Measurements from ENCODE around the gene UGT2B10. TPM values are rescaled to one million over a fixed set of nuclear protein-coding genes. Genes with fewer than 3 reads are reported as not detected.

UGT2B10 gene
- total and polyA plus RNA-seq, 9 of the 15 experiments (the other 6 are each of a cell fraction or from before 2014, with no cell fraction given), result 0.18 TPM; not detected in 8

DNA sequence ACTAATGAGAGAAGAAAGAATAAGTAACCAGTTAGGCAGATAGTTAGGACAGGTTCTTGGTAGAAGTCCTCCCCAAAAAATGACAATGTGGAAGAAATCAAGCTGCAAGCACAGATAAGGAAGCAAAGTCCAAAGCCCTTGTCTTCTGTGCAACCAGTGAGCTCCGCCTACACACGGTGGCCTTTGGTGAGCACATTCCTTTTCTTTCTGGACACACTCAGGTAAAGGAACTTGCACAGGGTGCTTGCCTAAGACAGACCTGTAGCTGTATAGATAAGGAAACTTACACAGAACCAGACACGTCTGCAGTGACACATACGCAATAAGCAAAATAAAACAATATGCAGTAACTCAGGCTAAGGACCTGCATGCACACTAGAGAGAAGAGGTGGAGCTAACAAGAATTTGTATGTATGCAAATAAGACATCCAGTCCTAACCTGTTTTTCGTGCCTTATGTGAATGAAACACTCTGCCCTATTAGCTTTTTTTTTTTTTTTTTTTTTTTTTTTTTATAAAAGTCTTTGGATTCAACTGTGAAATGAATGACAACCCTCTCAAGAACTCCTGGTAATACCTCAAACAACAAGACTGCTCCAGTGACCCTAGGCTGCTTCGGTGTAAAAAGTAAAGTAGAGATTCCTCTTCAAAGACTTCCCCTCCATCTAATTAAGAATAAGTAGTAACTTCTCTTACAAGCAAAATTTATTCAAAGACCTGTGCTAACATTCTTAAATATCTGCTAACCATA, 48.8 kb downstream of the UGT2B10 start (continued):
- TF ChIP-seq POU5F1 (IDR thresholded peaks at IDR 0.05; ENCODE audit: borderline replicate concordance, low read depth, low read length, partially characterized antibody) (no peak), BHLHE40 (IDR thresholded peaks at IDR 0.05; ENCODE audit: low read length) (peak; percentile 60), JUN (IDR thresholded peaks at IDR 0.05; ENCODE audit: borderline replicate concordance, low read depth, low read length) (peak; percentile 42; the same call in 1 of the 2 replicates), JUN (CRISPR knock-in tag; IDR thresholded peaks at IDR 0.05; ENCODE audit: borderline replicate concordance) (no peak), TAL1 (IDR thresholded peaks at IDR 0.05) (peak; percentile 93), ZNF395 (CRISPR knock-in tag; IDR thresholded peaks at IDR 0.05) (peak; percentile 83), EZH2 (IDR thresholded peaks at IDR 0.05; ENCODE audit: borderline replicate concordance, low read depth, low read length) (no peak), ATF7 (IDR thresholded peaks at IDR 0.05) (peak; percentile 34; the same call in 1 of the 2 replicates), ILF3 (IDR thresholded peaks at IDR 0.05; ENCODE audit: borderline replicate concordance) (no peak), ETS2 (tag; IDR thresholded peaks at IDR 0.05; ENCODE audit: borderline replicate concordance, poor library complexity, severe bottlenecking) (no peak), PHB2 (IDR thresholded peaks at IDR 0.05; ENCODE audit: low read depth) (0 out of 2 replicates have a peak, but pooled peaks have one; percentile 37), KDM1A (IDR thresholded peaks at IDR 0.05) (peak; percentile 56 to 57), ZNF436 (CRISPR knock-in tag; IDR thresholded peaks at IDR 0.05) (no peak), TEAD4 (IDR thresholded peaks at IDR 0.05; ENCODE audit: low read length) (peak; percentile 99), TEAD4 (CRISPR knock-in tag; IDR thresholded peaks at IDR 0.05; ENCODE audit: borderline replicate concordance) (no peak), CHAMP1 (IDR thresholded peaks at IDR 0.05) (peak; percentile 92)
- TF ChIP-seq, protein P1, sequence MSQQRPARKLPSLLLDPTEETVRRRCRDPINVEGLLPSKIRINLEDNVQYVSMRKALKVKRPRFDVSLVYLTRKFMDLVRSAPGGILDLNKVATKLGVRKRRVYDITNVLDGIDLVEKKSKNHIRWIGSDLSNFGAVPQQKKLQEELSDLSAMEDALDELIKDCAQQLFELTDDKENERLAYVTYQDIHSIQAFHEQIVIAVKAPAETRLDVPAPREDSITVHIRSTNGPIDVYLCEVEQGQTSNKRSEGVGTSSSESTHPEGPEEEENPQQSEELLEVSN (IDR thresholded peaks at IDR 0.05; ENCODE audit: borderline replicate concordance in 1 of 2, extremely low read depth in 1 of 2, insufficient read depth in 1 of 2, insufficient read length in 1 of 2, low read depth in 1 of 2, low read length in 1 of 2, poor library complexity in 1 of 2, severe bottlenecking in 1 of 2), result no peak
- TF ChIP-seq, protein P2, sequence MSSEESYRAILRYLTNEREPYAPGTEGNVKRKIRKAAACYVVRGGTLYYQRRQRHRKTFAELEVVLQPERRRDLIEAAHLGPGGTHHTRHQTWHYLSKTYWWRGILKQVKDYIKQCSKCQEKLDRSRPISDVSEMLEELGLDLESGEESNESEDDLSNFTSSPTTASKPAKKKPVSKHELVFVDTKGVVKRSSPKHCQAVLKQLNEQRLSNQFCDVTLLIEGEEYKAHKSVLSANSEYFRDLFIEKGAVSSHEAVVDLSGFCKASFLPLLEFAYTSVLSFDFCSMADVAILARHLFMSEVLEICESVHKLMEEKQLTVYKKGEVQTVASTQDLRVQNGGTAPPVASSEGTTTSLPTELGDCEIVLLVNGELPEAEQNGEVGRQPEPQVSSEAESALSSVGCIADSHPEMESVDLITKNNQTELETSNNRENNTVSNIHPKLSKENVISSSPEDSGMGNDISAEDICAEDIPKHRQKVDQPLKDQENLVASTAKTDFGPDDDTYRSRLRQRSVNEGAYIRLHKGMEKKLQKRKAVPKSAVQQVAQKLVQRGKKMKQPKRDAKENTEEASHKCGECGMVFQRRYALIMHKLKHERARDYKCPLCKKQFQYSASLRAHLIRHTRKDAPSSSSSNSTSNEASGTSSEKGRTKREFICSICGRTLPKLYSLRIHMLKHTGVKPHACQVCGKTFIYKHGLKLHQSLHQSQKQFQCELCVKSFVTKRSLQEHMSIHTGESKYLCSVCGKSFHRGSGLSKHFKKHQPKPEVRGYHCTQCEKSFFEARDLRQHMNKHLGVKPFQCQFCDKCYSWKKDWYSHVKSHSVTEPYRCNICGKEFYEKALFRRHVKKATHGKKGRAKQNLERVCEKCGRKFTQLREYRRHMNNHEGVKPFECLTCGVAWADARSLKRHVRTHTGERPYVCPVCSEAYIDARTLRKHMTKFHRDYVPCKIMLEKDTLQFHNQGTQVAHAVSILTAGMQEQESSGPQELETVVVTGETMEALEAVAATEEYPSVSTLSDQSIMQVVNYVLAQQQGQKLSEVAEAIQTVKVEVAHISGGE (CRISPR knock-in tag; IDR thresholded peaks at IDR 0.05), result 0 out of 6 replicates have a peak, but pooled peaks of 1 of the 3 experiments have one; percentile 37
